Mucosa of descending colon (tissue), 3 donors: ENCODE results near the gene FAM98B. TPM values are rescaled to one million over a fixed set of nuclear protein-coding genes. Genes with fewer than 3 reads are reported as not detected.
A peak's percentile ranks its signal among the peaks of the same experiment; 100 is the strongest.

Experiments used
- ATAC-seq: fragments of 200-7000 bp; cut with Tn5 transposase; one replicate; pipeline ENCODE4 v1.9.1; 2020; ENCODE audit warnings: mild to moderate bottlenecking, moderate library complexity
- DNase-seq, 3 donors: peaks; one replicate each; pipeline ENCODE4 v3.0.0-alpha.2; 2020
- H3K36me3 ChIP-seq: fragments of 200-600 bp; one replicate; pipeline ENCODE4 v1.8.0; 2021; ENCODE audit warnings: low read depth, mild to moderate bottlenecking
- H3K4me1 ChIP-seq: fragments of 200-600 bp; one replicate; pipeline ENCODE4 v1.8.0; 2021; ENCODE audit warnings: low read depth, mild to moderate bottlenecking
- H3K4me3 ChIP-seq: fragments of 200-600 bp; one replicate; pipeline ENCODE4 v1.8.0; 2021; ENCODE audit warnings: mild to moderate bottlenecking
- H3K9me3 ChIP-seq: fragments of 200-600 bp; one replicate; pipeline ENCODE4 v1.8.0; 2021; ENCODE audit warnings: mild to moderate bottlenecking
- intact Hi-C, 2 donors: fragments of 100-400 bp; cut with DNase I in 1 of 2; cut with micrococcal nuclease in 1 of 2; formaldehyde crosslinking; loops; one replicate each; pipeline versions ENCODE4 v1.11.0 to v1.11.1; 2022; cut with DNase I, micrococcal nuclease
- total RNA-seq, 3 donors: library from RNA; stranded (reverse); fragmentation: NEBNext Ultra II Directional in 2 of 3; extraction: Animal tissue kit (Norgen Biotek cat#: 25700) in 2 of 3; gene quantifications; one replicate each; pipeline versions ENCODE4 v1.2.1 to v1.2.4, GENCODE V29; 2021 to 2023
- TF ChIP-seq, protein P1 (sequence below): fragments of 200-600 bp; IDR thresholded peaks from one replicate; pipeline ENCODE4 v1.8.0; 2022; ENCODE audit warnings: antibody characterized with exemption, mild to moderate bottlenecking
- donor health status: DM: no; HTN: no; CAD: no; lungs with moderate emphysema.
- donor health status: DM: no; HTN: no; CAD: no.
- donor health status: DM: no; HTN: yes; CAD: no.

FAM98B gene
- total RNA-seq, 3 donors from 2014 or later, result 15.8 to 29.7 (median 21.9) TPM

DNA sequence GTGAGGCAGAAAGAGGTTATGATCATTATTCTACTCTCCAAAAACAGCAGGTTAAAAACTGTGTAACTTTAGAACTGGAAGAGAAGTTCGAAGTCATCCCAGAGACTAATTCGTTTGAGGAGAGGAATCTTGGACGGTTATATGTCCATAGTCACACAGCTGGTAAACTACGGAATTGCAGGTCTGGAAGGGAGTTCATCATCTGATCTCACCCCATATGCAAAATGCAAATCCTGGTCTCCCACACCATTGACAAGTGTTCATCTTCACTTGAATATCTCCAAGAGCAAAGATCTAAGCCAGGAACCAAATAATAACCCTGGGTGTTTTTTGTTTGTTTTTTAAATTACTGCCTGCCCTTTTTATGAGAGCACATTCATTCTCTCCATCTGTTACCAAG lies 53.1 kb downstream of the FAM98B start:
- Histone ChIP-seq H3K36me3 (no peaks in the 10 kb centered on the region), H3K9me3 (no peaks in the 10 kb centered on the region), H3K4me3 (no peak overlapping the region), H3K4me1 (no peaks in the 10 kb centered on the region)
- TF ChIP-seq, protein P1, sequence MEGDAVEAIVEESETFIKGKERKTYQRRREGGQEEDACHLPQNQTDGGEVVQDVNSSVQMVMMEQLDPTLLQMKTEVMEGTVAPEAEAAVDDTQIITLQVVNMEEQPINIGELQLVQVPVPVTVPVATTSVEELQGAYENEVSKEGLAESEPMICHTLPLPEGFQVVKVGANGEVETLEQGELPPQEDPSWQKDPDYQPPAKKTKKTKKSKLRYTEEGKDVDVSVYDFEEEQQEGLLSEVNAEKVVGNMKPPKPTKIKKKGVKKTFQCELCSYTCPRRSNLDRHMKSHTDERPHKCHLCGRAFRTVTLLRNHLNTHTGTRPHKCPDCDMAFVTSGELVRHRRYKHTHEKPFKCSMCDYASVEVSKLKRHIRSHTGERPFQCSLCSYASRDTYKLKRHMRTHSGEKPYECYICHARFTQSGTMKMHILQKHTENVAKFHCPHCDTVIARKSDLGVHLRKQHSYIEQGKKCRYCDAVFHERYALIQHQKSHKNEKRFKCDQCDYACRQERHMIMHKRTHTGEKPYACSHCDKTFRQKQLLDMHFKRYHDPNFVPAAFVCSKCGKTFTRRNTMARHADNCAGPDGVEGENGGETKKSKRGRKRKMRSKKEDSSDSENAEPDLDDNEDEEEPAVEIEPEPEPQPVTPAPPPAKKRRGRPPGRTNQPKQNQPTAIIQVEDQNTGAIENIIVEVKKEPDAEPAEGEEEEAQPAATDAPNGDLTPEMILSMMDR, result no peak
- ATAC-seq, result no peak
- intact Hi-C loops, result no loop called here
- no peak for DNase-seq

DNA sequence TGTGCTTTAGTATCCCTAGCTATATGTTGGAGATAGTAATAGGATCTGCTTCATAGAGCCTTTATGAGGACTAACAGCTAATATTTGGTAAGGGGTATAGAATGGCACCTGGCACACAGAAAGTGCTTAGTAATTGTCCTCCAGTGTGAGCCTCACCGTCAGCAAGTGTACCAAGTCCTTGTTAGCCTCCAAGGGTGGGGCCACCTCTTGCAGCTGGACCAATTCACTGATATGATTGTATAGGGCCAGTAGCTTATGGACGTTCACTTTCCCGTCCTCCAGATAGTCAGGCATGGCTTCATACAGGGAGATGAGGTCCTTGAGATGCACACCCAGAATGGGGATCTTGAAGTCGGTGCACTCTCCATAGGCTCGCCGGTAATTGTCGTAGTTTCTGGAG lies 53.6 kb downstream of the FAM98B start:
- ATAC-seq (peak; percentile 55), DNase-seq (no peak)
- Histone ChIP-seq H3K4me1 (no peaks in the 10 kb centered on the region), H3K36me3 (no peaks in the 10 kb centered on the region), H3K9me3 (no peaks in the 10 kb centered on the region), H3K4me3 (no peak overlapping the region)
- intact Hi-C loops, result no loop called here
- TF ChIP-seq, protein P1, result no peak

DNA sequence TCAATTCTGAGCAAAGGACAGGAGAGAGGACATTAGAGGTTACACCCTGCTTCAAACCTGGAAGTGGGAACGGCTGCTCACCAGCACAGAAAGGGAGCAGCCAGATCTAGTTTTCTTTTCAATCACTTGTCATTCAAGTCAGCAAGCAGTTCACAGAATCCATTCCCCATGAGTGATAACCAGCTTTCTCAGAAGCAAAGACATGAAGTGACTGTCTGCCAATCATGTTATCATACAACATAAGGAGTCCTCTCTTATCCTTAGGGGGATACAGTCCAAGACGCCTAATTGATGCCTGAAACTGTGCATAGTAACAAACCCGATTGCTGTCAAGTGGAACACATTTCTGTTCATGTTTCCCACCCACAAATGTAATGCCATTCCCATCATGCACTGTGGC lies 54.7 kb downstream of the FAM98B start:
- ATAC-seq (no peak), DNase-seq (no peak)
- Histone ChIP-seq H3K4me1 (no peaks in the 10 kb centered on the region), H3K9me3 (no peaks in the 10 kb centered on the region), H3K4me3 (no peak overlapping the region), H3K36me3 (no peaks in the 10 kb centered on the region)
- TF ChIP-seq, protein P1, result no peak
- intact Hi-C loops, result no loop called here

DNA sequence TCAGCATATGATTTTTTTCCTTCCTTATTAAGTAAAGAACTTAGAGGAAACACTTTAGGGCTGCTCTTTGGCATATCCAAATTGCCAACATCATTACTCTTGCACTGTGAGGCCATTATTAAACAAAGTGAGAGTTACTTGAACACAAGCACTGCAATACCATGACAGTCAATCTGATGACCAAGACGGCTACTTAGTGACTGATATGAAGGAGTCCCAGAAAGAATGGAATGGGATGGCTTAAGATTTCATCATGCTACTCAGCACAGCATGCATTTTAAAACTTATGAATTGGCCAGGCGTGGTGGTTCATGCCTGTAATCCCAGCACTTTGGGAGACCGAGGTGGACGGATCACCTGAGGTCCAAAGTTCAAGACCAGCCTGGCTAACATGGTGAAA lies 55.2 kb downstream of the FAM98B start:
- H3K36me3 ChIP-seq, result no peaks in the 10 kb centered on the region
- ATAC-seq, result no peak
- no peaks in the 10 kb centered on the region for H3K4me1 ChIP-seq
- H3K9me3 ChIP-seq, result no peaks in the 10 kb centered on the region
- no peak overlapping the region for H3K4me3 ChIP-seq
- no peak for DNase-seq
- TF ChIP-seq, protein P1, result no peak
- intact Hi-C loops, result no loop called here

DNA sequence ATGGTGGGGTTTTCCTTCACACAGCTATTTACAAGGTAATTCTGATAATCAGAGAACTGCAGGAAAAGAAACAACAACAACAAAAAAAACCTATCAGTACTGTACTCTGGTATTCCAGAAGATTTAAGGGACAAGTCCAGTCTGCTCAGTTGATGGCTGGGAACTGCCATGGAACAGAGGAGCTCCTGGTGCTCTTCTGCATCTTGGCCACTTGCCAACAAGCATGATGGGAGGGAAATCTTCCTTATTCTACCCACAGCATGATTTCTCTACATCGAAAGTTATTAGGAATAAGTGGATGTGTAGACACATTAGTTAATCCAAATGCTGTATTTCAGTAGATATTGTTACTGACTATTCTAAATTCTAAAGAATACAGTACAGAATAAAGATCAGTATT lies 59.0 kb downstream of the FAM98B start:
- Histone ChIP-seq H3K36me3 (no peaks in the 10 kb centered on the region), H3K9me3 (no peaks in the 10 kb centered on the region), H3K4me3 (no peak overlapping the region), H3K4me1 (no peaks in the 10 kb centered on the region)
- DNase-seq, result no peak
- TF ChIP-seq, protein P1, result no peak
- intact Hi-C loops, result no loop called here
- ATAC-seq, result no peak

DNA sequence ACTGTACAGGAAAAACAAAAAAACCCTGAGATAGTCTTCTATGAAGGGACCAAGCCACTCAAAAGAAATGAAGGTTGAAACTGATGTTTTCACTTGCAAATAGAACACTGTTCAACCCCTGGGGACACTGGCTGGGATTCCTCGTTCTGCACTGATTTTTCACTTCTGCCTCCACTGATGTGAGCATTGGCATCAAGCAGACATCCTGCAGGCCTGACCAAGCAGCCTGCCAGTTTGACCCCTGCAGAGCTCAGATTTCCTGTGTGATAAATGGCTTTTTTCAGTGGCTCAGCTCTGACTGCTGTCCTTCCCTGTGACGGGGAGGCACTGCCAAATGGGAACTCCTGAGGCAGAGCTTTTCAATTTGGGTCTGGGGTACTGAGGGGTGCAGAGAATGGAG lies 60.7 kb downstream of the FAM98B start:
- DNase-seq (no peak), ATAC-seq (no peak)
- H3K4me1 ChIP-seq, result no peaks in the 10 kb centered on the region
- no peaks in the 10 kb centered on the region for H3K9me3 ChIP-seq
- intact Hi-C loops, result no loop called here
- H3K4me3 ChIP-seq, result no peak overlapping the region
- TF ChIP-seq, protein P1, result no peak
- H3K36me3 ChIP-seq, result no peaks in the 10 kb centered on the region
